ENCODE data around the gene TERT. TPM values are rescaled to one million over a fixed set of nuclear protein-coding genes. Genes with fewer than 3 reads are reported as not detected.

Gene TERT
- total RNA-seq, 2 donors from 2014 or later = 0.72 to 13.7 TPM

DNA sequence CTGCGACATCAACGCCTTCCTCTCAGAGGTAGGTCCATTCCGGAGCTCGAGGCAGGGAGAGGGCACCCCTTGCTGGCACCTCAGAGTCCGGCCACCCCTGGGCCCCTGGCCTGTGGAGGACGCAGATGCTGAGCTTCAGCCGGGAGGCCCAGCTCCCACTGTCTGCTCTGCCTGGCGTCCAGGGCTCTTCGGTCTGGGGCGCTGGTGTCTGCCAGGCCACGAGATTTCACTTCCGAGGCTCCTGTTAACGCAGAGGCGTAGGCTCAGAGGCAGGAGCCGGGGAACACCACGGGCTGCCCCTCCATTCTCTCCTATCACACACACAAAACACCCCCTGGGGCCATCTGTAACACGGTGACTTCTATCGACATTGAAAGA lies 78.0 kb downstream of the TERT start:
- Histone ChIP-seq H3K27ac (no peak overlapping the region), H3K4me3 (no peak overlapping the region), H3K4me1 (no peaks in the 10 kb centered on the region), H3K36me3 (no peaks in the 10 kb centered on the region), H3K9me3 (no peaks in the 10 kb centered on the region), H3K9ac (ENCODE audit: low read depth in 2 of 2, low read length in 2 of 2) (no peak overlapping the region), H3K27me3 (no peaks in the 10 kb centered on the region)
- intact Hi-C loops (cut with DNase I) = no loop called here
- DNase-seq = no peak
- TF ChIP-seq, protein P1, sequence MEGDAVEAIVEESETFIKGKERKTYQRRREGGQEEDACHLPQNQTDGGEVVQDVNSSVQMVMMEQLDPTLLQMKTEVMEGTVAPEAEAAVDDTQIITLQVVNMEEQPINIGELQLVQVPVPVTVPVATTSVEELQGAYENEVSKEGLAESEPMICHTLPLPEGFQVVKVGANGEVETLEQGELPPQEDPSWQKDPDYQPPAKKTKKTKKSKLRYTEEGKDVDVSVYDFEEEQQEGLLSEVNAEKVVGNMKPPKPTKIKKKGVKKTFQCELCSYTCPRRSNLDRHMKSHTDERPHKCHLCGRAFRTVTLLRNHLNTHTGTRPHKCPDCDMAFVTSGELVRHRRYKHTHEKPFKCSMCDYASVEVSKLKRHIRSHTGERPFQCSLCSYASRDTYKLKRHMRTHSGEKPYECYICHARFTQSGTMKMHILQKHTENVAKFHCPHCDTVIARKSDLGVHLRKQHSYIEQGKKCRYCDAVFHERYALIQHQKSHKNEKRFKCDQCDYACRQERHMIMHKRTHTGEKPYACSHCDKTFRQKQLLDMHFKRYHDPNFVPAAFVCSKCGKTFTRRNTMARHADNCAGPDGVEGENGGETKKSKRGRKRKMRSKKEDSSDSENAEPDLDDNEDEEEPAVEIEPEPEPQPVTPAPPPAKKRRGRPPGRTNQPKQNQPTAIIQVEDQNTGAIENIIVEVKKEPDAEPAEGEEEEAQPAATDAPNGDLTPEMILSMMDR (IDR thresholded peaks at IDR 0.05) = no peak

DNA sequence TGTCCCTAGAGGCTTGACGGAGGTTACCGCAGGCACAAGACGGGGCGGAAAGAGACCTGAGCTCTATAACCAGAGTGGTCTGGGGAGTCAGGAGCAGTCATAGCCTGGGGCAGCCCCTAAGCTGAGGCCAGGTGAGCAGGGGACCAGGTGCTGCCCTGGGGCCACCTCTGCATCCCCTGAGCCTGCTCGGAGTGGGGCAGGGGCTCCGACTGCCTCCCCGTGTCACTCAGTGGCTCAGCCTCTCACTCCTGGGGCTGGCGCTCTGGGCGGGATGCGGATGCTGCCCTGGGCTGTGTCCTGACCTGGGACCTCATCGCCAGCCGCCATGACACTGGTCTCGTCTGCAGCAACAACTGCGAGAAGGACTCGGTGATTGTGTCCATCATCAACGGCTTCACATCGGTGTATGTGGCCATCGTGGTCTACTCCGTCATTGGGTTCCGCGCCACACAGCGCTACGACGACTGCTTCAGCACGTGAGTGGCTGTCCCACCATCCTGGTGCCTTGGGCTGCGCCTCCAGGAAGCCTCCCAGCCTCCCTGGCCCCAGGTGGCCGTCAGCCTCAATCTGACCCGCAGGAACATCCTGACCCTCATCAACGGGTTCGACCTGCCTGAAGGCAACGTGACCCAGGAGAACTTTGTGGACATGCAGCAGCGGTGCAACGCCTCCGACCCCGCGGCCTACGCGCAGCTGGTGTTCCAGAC lies 78.5 kb downstream of the TERT start:
- no peak overlapping the region for H3K9ac ChIP-seq (ENCODE audit: low read depth in 2 of 2, low read length in 2 of 2)
- H3K4me3 ChIP-seq = no peak overlapping the region
- no peaks in the 10 kb centered on the region for H3K4me1 ChIP-seq
- no peaks in the 10 kb centered on the region for H3K27me3 ChIP-seq
- no peak overlapping the region for H3K27ac ChIP-seq
- H3K9me3 ChIP-seq = no peaks in the 10 kb centered on the region
- no peak for DNase-seq
- H3K36me3 ChIP-seq = no peaks in the 10 kb centered on the region
- TF ChIP-seq, protein P1 (IDR thresholded peaks at IDR 0.05) = no peak
- intact Hi-C loops (cut with DNase I) = no loop called here

DNA sequence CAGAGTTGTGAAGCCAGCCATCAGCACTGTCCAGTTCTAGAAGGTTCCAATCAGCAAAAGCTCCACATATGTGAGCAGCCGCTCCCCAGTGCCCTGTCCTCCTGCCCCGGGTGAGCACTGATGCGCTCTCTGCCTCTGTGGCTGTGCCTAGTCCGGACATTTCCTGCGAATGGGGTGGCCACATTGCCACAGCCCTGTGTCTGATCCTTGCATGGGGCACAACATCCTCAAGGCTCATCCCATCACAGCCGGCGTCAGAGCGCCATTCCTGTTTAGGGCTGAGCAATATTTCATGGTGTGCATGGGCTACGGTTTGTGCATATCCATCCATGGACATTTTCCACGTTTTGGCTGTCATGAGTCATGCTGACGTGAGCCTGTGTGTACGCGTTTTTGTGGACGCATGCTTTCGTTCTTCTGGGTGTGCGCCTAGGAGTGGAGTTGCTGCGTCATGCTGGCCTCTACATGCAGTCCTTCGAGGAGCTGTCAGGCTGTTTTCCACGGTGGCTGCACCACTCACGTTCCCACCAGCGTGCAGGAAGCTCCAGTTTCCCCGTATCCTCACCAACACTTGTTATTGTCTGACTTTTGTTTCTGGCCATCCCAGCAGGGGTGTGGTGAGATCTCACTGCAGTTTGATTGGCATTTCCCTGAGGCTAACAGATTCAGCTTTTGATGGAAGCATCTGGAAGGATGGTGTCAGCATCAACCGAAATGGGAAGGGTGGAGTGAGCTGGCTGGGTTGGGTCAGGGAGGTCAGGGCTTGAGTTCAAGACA lies 79.4 kb downstream of the TERT start:
- H3K27me3 ChIP-seq = no peaks in the 10 kb centered on the region

DNA sequence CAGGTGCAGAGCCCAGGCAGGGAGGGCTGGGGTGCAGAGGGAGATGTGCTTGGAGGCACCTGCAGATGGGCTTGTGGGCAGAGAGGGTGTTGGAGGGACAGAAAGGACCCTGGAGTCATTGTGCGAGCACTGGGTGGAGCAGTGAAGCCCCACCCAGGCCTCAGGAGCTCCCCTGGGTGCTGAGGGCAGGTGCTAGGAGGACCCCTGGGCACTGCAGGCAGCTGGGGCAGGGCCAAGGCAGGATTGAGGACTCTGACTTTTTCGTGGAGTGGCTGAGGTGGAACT lies 80.0 kb downstream of the TERT start:
- intact Hi-C loops (cut with DNase I) = no loop called here
- Histone ChIP-seq H3K27me3 (no peaks in the 10 kb centered on the region), H3K9me3 (no peaks in the 10 kb centered on the region), H3K27ac (no peak overlapping the region), H3K36me3 (no peaks in the 10 kb centered on the region), H3K4me3 (no peak overlapping the region), H3K9ac (ENCODE audit: low read depth in 2 of 2, low read length in 2 of 2) (no peak overlapping the region), H3K4me1 (no peaks in the 10 kb centered on the region)
- no peak for DNase-seq
- TF ChIP-seq, protein P1 (IDR thresholded peaks at IDR 0.05) = no peak

More for the DNA sequence above, 79.4 kb downstream of the TERT start:
- TF ChIP-seq, protein P1 (IDR thresholded peaks at IDR 0.05) = no peak
- intact Hi-C loops (cut with DNase I) = no loop called here
- Histone ChIP-seq H3K9ac (ENCODE audit: low read depth in 2 of 2, low read length in 2 of 2) (no peak overlapping the region), H3K27ac (no peak overlapping the region), H3K9me3 (no peaks in the 10 kb centered on the region), H3K4me1 (no peaks in the 10 kb centered on the region), H3K4me3 (no peak overlapping the region), H3K36me3 (no peaks in the 10 kb centered on the region)
- no peak for DNase-seq

DNA sequence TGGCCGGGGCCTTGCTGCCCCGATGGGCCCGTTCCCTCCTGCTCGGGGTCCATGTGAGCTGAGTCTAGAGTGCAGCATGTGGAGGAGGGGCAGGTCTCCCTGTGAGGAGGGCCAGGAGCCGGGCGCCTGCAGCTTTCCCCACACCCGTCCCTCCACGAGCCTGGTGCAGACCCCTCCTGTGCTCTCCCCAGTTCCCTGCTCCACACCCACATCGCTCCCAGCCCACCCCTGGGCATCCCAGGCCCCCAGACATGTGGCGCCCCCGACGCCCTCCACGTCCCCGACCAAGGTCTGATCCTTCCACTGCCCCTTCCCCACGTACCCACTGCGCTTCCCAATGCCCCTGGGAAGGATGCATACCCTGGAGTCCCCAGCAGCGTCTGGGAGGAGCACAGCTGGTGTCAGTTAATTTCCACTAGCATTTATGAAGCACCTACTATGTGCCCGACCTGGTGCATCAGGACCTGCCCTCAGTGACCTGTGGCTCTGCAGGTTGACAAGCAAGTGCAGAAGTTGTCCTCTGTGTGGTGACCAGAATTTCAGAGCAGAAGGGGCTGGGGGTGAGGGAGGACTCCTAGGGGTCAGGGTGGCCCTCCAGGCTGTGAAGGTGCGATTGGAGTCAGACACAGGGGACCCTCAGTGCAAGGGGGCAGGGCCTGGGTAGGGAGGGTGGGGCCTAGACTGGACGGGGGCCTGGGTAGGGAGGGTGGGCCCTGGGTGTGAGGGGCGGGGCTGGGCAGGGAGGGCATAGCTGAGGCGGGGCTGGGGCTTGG lies 80.5 kb downstream of the TERT start:
- Histone ChIP-seq H3K36me3 (no peaks in the 10 kb centered on the region), H3K27ac (no peak overlapping the region), H3K4me1 (no peaks in the 10 kb centered on the region), H3K27me3 (no peaks in the 10 kb centered on the region), H3K9ac (ENCODE audit: low read depth in 2 of 2, low read length in 2 of 2) (no peak overlapping the region), H3K9me3 (no peaks in the 10 kb centered on the region), H3K4me3 (no peak overlapping the region)
- DNase-seq = no peak
- intact Hi-C loops (cut with DNase I) = no loop called here
- TF ChIP-seq, protein P1 (IDR thresholded peaks at IDR 0.05) = no peak
